GM18861 (cell line): ENCODE measurements around the gene TMEM238.
"Not testable (repeated sequence)": the region's sequence is repeated elsewhere in the genome, so short reads cannot be mapped to it uniquely, and the experiment has no call there.

ENCODE experiments used
- ATAC-seq: cut with Tn5 transposase; IDR thresholded peaks from one replicate; pipeline ENCODE4 v1.9.1; 2021; ENCODE audit not compliant: unreplicated experiment

Gene TMEM238

DNA sequence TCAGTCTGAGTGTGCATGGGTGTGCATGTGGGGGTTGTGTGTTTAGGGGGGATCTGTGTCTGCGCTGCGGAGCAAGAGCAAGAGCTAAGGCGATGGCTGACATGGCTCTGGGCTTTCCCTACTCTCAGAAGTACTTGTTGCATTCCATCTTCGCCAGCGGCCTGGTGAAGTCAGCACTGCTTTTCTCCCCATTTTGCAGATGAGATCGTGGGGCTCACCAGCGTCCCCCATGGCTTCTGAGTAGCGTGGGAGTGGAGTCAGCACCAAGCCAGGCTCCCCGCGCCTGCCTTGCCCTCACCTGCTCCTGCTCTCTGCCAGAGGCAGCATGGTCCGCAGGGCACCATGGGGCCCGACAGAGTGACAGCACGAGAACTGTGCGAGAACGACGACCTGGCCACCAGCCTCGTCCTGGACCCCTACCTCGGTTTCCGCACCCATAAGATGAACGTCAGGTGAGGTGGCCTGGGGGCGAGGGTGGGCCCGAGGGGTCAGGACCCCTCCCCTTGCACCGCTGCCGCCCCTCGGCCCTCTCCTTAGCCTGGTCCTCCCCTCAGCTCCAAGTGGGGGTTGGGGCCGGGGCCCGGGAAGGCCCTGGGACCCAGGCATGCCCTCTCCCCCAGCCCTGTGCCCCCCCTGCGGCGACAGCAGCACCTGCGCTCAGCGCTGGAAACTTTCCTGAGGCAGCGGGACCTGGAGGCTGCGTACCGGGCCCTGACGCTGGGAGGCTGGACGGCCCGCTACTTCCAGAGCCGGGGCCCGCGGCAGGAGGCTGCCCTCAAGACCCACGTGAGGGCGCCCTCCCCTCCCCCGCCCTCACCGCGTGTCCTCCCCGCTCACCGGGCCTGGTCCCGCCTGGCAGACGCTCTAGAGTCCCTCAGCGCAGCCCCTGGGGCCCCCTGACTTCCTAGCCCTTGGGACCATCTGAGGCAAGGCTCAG lies 42.2 kb downstream of the TMEM238 start:
- no peak for ATAC-seq

DNA sequence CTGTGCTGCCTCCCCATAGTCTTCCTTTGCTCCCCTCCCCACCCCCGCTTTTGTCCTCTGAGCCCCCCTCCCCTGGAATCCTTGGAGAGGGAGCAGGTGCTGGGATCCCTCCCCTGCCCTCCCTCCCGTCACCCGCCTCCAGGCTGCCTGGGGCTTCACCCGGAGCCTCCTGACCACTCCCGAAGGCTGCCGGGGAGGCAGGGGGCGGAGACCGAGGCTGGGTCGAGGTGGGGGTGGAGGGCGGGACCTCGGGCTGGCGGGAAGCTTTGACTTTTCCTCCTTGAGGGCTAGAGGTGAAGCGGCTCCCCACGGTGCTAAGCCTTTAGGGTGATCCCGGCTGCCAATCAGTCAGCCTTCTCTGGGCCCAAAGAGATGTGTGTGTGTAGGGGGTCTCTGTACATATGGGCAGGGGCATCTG lies 42.9 kb downstream of the TMEM238 start:
- no peak for ATAC-seq

GRCh38 chr19:55340784-55341147 lies 43.3 kb downstream of the TMEM238 start:
- ATAC-seq = no peak

- no peak for ATAC-seq
Measured at GRCh38 chr19:55339889-55340783, 44.0 kb downstream of the TMEM238 start.

- peak; percentile 82 for ATAC-seq
Measured at GRCh38 chr19:55339105-55339888, 44.8 kb downstream of the TMEM238 start, which contains the start of gene KMT5C. Gene KMT5C (plus strand): TSS chr19:55339876. CDS start chr19:55341937, 2,061 bp downstream.

DNA sequence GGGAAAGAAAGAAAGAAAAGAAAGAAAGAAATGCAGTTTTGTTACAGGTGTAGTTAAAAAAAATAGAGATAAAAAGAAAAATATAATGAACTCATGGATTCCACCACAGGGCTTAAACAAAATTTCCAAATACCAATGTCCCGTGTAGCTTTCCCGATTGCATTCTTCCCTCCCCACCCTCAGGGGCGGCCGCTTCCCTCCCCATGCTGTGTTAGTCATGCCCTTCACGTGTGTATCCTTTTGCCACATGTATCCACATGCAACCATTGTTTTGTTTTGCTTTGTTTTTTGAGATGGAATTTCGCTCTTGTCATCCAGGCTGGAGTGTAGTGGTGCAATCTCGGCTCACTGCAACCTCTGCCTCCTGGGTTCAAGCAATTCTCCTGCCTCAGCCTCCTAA lies 48.0 kb downstream of the TMEM238 start:
- no peak for ATAC-seq

GRCh38 chr19:55333870-55334269 lies 50.2 kb downstream of the TMEM238 start:
- no peak for ATAC-seq

GRCh38 chr19:55329791-55330190 lies 54.3 kb downstream of the TMEM238 start:
- not testable (repeated sequence) for ATAC-seq
